SKM-1 (cell line): ENCODE data around the gene CDK2AP2.

Experiments
- DNase-seq: peaks from one replicate; lab custom pipeline; 2025; ENCODE audit not compliant: unreplicated experiment; lab: John Stamatoyannopoulos, UW

CDK2AP2 gene

GRCh38 chr11:67504005-67504949 is 3.7 kb downstream of the CDK2AP2 start:
- DNase-seq = no peak

GRCh38 chr11:67503119-67504004 is 4.6 kb downstream of the CDK2AP2 start:
- no peak for DNase-seq

GRCh38 chr11:67502328-67502979 is 5.5 kb downstream of the CDK2AP2 start:
- DNase-seq = no peak

- no peak for DNase-seq
Measured at GRCh38 chr11:67501854-67502253, 6.1 kb downstream of the CDK2AP2 start.

GRCh38 chr11:67500831-67501715 is 6.9 kb downstream of the CDK2AP2 start:
- peak; percentile 71 for DNase-seq

DNA sequence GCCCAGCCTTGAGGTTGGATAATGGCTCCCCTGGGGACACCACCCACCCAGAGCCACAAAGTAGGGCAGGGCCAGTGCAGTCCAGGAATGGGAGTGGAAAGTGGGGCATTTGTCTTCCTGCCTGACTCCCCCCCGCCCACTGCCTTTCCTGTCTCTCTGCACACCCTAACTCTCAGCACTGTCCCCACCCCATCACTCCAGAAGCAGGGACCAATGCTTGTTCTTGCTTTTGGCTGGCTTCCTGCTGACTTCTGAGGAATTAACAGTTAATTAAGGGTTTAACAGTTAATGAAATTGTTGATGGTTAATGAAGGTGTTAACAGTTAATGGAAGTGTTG is 7.5 kb downstream of the CDK2AP2 start:
- DNase-seq = no peak

DNA sequence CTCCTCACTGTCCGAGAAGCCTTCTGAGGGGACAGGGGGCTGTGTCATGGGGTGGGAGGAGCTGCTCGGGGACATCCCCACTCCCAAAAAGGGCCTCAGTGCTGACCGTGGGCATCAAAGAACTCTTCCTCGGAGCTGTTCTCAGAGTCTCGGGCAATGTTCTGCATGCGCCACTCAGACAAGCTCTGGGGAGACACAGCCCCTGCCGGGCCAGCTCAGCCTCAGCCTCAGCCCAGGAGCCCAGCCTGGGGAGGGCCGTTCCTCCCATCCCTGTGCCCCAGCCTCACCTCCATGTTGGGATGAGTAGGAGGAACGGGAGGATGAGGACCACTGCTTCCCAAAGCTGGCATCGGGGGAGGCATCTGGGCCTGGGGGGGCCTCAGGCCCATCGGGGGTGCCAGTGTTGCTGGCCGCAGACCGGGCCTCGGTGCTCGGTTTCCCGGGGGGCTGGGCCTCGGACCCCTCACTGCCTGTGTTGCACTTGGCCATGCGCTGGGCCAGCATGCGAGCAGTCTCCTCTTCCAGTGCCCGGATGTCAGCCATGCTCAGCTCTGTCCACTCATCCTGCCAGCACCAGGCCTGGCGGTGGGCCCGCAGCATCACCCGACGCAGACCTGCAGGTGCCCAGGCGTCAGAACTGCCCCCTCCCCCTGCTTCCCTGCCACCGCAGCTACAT is 8.0 kb downstream of the CDK2AP2 start:
- no peak for DNase-seq

DNA sequence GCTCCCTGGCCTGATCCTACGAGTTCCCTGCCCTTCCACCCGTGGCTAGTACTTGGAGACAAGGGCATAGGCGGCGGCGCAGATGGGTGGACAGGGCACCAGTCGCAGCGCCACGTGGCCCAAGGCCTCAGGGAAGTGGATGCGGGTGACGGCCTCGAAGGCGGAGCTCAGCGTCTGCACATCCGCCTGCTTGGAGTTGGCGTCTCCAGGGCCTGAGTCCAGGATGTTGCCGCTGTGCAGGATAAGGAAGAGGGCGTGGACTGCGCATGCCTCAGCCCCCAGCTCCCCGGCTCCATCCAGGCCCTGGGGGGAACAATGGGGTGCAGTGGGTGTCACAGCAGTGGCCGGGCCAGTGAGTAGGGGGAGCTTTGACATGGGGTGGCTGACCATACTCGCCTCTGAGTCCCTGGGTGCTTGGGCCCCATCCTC is 9.4 kb downstream of the CDK2AP2 start:
- DNase-seq = no peak

DNA sequence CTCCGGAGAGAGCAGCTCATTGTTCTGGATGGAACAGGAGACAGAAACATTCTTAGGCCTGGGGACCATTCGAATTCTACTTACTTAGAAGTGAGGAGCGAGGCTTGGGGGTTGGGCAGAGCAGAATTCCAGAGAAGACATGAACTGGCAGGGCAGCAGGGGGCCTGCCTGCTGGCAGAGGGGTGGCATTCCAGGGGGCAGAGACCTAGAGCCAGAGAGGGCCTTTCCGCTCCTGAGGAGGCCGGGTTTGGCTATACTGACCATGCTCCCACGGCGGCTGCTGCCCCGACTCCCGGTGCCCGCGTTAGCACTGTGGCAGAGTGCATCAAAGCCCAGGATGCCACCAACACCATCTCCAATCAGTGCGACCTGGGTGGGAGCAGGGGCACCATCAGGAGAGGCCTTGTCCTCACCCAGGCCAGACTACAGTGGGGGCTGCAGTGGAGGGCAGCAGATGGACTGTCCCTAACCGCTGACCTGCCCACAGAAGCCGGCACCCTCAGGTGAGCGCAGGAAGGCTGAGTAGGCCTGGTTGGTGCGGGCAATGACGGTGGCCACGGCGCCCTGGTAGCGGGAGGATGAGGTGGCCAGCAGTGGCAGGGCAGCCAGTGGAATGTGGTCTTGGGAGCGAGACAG is 10.2 kb downstream of the CDK2AP2 start:
- DNase-seq = no peak

GRCh38 chr11:67496113-67496512 is 11.8 kb downstream of the CDK2AP2 start:
- no peak for DNase-seq

DNA sequence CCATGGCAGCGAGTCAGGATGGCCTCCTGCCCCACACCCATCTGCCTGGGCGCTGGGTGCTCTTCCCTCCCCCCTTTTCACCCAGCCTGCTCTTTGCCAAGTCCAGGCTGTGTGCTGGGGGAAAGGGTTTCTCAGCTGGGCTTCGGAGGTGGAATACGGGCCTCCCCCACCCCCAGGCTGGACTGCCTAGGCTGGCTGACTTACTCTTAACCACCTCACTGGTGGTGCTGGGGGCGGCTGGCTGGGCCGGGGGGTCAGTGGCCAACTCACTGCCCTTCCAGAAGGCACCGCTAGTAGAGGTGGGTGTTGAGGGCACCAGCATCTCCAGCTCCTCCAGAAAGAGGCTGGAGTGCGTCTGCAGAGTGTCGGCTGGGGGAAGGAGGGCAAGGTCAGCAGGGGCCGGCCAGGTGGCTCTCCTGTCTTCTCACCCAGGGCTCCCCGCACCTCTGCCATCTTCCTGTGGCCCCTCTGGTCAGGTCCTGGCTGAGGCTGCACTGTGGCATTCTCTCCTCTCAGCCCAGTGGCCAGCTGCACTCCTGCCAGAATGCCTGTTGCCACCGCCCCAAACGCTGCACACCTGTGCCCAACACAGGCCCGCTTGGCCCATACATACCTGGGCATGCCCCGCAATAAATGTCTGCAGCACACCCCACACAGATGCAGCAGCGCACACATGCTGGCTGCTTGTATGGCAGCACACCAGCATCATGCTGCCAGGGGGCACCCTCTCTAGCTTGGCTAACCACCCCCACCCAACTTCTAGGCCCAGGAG is 12.5 kb downstream of the CDK2AP2 start:
- no peak for DNase-seq

- DNase-seq = no peak
Measured at GRCh38 chr11:67494371-67495233, 13.4 kb downstream of the CDK2AP2 start.

DNA sequence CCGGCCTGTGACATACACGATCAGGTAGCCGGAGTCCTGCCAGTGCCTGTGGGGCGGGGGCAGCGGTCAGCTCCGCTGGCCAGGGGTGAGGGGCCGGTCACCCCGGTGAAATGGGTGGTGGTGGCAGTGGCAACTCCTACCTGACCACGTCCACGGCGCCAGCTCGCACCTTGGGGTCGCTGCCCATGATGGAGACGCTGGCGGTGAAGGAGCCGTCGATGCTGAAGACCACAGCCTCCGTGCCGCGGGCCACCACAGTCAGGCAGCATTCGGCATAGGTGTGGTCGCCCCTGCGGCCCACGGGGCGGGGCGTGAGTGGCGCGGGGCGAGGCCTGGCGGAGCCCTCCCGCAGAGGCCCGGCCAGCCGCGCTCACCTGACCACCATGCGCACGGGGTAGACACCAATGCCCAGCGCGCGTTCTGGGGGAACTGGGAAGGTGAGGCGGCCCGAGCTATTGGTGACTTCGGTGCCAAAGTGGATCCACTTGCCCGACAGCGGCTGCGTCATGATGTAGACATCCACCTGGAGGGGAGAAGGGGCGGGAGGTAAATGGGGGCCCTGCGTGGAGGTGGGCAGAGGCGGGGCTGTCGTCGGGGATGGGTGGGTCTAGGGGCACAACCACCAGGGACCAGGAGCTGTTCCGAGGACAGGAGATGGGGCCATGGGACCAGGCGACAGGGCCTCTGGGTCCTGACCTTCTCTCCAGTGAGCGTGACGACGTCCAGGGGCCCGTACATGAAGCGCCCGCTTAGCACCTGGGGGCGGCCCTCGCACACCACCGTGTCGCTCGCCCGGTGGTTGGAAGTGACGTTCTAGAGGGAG is 14.2 kb downstream of the CDK2AP2 start:
- no peak for DNase-seq

DNA sequence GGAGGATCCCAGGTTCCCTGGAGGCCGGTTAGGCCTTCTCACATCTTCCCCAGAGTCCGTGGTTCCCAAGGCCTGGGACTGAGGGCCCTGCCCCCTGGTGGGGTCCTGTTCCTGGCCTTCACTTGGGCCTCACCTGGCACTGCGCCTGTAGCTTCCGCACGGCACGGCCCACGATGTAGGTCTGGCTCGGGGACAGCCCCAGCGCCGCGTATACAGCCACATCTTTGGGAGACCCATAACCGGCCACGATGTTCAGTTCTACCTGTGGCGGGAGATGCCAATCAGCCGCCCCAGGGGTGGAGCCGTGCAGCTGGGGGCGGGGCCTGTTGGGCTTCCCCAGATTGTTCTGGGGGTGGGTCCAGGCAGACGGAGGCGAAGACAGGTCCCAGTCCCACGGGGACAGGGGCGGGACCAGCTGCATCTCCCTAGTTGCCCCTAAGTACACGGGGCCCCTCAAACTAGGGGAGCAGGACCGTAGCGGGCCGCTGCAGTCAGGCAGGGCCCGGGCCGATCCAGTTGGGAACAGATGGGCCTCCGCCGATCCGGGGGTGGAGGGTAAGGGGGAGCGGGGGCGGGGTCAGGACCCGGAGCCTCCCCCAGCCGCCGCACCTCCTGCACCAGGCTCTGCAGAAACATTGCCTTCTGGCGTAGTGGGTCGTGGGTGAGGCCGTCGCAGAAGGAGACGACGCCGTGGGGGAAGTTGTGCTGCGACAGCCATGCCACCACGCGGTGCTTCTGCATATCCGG is 15.0 kb downstream of the CDK2AP2 start:
- no peak for DNase-seq

DNA sequence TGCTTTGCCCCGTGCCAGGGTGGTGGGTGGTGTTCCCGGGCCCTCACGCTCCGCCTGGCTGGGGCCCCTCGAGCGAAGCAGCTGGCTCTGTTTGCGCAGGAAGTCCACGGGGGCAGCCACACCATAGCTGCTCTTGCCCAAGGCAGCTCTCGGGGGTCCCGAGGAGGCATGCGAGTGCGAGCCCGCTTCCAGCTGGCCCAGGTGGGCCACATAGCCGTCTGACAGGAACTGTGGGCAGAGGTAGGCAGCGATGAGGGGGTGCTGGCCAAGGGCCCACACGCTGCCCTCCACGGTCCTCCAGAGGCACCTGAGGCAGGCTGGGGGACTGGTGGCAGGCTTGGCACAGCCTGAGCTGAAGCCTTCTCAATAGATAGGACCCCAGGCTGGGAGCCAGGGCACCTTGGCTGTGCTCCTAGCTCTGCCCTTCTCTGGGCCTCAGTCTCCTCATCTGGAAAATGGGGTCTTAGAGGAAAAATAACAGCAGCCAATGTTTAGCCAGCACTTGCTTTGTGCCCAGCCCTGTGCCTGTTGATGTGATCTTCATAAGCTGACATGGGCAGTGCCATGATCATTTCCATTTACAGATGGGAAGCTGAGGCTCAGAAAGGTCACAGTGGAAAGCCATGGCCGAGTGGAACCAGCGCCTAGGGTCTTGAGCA is 15.8 kb downstream of the CDK2AP2 start:
- DNase-seq = no peak
